Tibial artery (tissue), 4 donors: ENCODE results near the gene CASP12.

ENCODE experiments used
- DNase-seq, 2 donors: peaks; one replicate each; pipeline ENCODE4 v3.0.0-alpha.2; 2019
- H3K27ac ChIP-seq, 2 donors: fragments of 200-600 bp; sonication (generic) in 1 of 2; 1 replicate in 1 of 2; 2 replicates in 1 of 2; pipeline ENCODE4 v1.5.1; 2018 to 2019; ENCODE audit warnings: mild to moderate bottlenecking in 1 of 2
- H3K27me3 ChIP-seq, 2 donors: fragments of 200-600 bp; sonication (generic) in 1 of 2; one replicate each; pipeline versions ENCODE4 v1.5.1 to v1.6.0; 2016 to 2019
- H3K36me3 ChIP-seq, 3 donors: fragments of 200-600 bp; sonication (generic) in 2 of 3; one replicate each; pipeline ENCODE4 v1.5.1; 2016 to 2019; ENCODE audit warnings: mild to moderate bottlenecking in 2 of 3
- H3K4me1 ChIP-seq, 4 donors: fragments of 200-600 bp; sonication (generic) in 2 of 4; 1 replicate in 3 of 4; 2 replicates in 1 of 4; pipeline ENCODE4 v1.5.1; 2016 to 2019
- H3K4me3 ChIP-seq, 2 donors: fragments of 200-600 bp; sonication (generic) in 1 of 2; 1 replicate in 1 of 2; 2 replicates in 1 of 2; pipeline ENCODE4 v1.5.1; 2018 to 2019; ENCODE audit warnings: mild to moderate bottlenecking in 2 of 2
- H3K9me3 ChIP-seq, 3 donors: fragments of 200-600 bp; sonication (generic) in 1 of 3; one replicate each; pipeline ENCODE4 v1.5.1; 2016 to 2019
- CTCF ChIP-seq, 2 experiments: fragments of 200-600 bp in 1 of 2; fragments of 450-650 bp in 1 of 2; IDR thresholded peaks; one replicate each; pipeline ENCODE4 v1.5.1; 2017 to 2019; ENCODE audit warnings: antibody characterized with exemption in 2 of 2, mild to moderate bottlenecking in 1 of 2, moderate library complexity in 1 of 2
- intact Hi-C: fragments of 100-400 bp; cut with DNase I; formaldehyde crosslinking; loops from one replicate; pipeline ENCODE4 v1.15.0; 2023; ENCODE audit warnings: low total_unique reads

CASP12 gene

GRCh38 chr11:104873252-104873651 is 25.0 kb downstream of the CASP12 start:
- H3K27ac ChIP-seq: no peak overlapping the region
- no peak overlapping the region for H3K4me3 ChIP-seq
- H3K27me3 ChIP-seq: no peaks in the 10 kb centered on the region
- no peaks in the 10 kb centered on the region for H3K9me3 ChIP-seq
- no peak for TF ChIP-seq CTCF (IDR thresholded peaks at IDR 0.05)
- H3K4me1 ChIP-seq: no peaks in the 10 kb centered on the region
- H3K36me3 ChIP-seq: no peaks in the 10 kb centered on the region
- intact Hi-C loops: no loop called here
- DNase-seq: no peak

- H3K4me3 ChIP-seq: no peak overlapping the region
- H3K27me3 ChIP-seq: no peaks in the 10 kb centered on the region
- H3K4me1 ChIP-seq: no peaks in the 10 kb centered on the region
- no peak for DNase-seq
- no peaks in the 10 kb centered on the region for H3K9me3 ChIP-seq
- H3K36me3 ChIP-seq: no peaks in the 10 kb centered on the region
- TF ChIP-seq CTCF (IDR thresholded peaks at IDR 0.05): no peak
- intact Hi-C loops: no loop called here
- H3K27ac ChIP-seq: no peak overlapping the region
Observed at GRCh38 chr11:104872393-104872792, 25.9 kb downstream of the CASP12 start.

DNA sequence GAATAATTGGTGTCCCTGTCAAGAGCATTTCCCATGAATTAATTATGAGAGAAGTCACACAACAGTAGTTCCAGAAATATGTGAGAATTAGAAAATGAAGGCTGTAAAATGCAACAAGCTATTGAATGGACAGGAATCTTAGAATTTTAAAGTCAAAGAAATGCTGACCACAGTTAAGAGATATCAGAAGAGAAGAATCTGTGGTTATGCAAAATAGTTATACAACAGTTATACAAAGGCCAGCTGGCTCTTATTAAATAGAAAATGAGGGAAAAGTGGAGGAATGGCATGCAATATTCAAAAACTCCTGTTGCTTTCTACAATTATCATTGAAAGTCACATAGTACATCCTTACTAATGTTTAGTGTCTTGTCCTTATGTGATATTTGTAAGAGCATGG is 27.4 kb downstream of the CASP12 start:
- no peak for DNase-seq
- Histone ChIP-seq H3K4me3 (no peak overlapping the region), H3K27me3 (no peaks in the 10 kb centered on the region), H3K36me3 (no peaks in the 10 kb centered on the region), H3K27ac (no peak overlapping the region), H3K4me1 (no peaks in the 10 kb centered on the region), H3K9me3 (no peaks in the 10 kb centered on the region)
- intact Hi-C loops: no loop called here
- no peak for TF ChIP-seq CTCF (IDR thresholded peaks at IDR 0.05)

DNA sequence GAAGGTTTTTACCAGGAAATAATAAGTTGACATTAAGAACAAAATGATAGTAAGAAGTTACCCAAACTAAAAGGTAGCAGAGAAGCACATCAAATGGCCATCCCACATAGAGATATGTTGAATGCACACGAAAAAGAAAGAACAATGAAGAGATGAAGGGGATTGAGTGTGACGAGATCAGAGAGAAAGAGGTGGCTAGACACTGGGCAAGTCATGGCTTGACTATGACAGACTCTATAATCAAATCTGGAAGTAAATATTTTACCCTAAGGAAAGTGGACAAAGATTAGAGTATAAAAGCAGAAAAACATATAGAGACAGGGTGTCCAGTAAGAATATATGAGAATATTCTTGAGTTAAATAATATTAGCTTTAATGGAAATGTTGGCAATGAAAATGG is 31.4 kb downstream of the CASP12 start:
- Histone ChIP-seq H3K27me3 (no peaks in the 10 kb centered on the region), H3K9me3 (peaks cover 0 to 12% (median 8%) of the 10 kb centered on the region in 3 donors), H3K4me1 (no peaks in the 10 kb centered on the region), H3K4me3 (no peak overlapping the region), H3K36me3 (no peaks in the 10 kb centered on the region), H3K27ac (no peak overlapping the region)
- intact Hi-C loops: no loop called here
- no peak for DNase-seq
- no peak for TF ChIP-seq CTCF (IDR thresholded peaks at IDR 0.05)

GRCh38 chr11:104858882-104859775 is 39.1 kb downstream of the CASP12 start:
- H3K27me3 ChIP-seq: no peaks in the 10 kb centered on the region
- intact Hi-C loops: no loop called here

More at GRCh38 chr11:104858882-104859775, 39.1 kb downstream of the CASP12 start:
- Histone ChIP-seq H3K36me3 (no peaks in the 10 kb centered on the region), H3K4me3 (no peak overlapping the region), H3K4me1 (no peaks in the 10 kb centered on the region), H3K9me3 (peaks cover 0 to under 1% (median 0%) of the 10 kb centered on the region in 3 donors), H3K27ac (no peak overlapping the region)
- no peak for DNase-seq
- no peak for TF ChIP-seq CTCF (IDR thresholded peaks at IDR 0.05)
